GM06990 (cell line): ENCODE data around the gene SFT2D3.

Source experiments
- DNase-seq: peaks from one replicate; pipeline ENCODE4 v3.0.0-alpha.2; 2011; ENCODE audit not compliant: insufficient read length; ENCODE audit errors: extremely low read depth
- H3K27me3 ChIP-seq: replicated peaks from 2 replicates; pipeline ENCODE4 v1.6.0; 2011; ENCODE audit warnings: low read length; ENCODE audit not compliant: control insufficient read depth, insufficient read depth
- H3K36me3 ChIP-seq: 2 replicates; pipeline ENCODE4 v1.5.1; 2011; ENCODE audit warnings: low read length; ENCODE audit not compliant: control insufficient read depth, insufficient read depth
- H3K4me3 ChIP-seq: replicated peaks from 2 replicates; pipeline ENCODE4 v1.5.1; 2011; ENCODE audit warnings: low read depth, mild to moderate bottlenecking, control low read depth, low read length
- CTCF ChIP-seq: IDR thresholded peaks from 2 replicates; pipeline ENCODE4 v1.5.1; 2011; ENCODE audit warnings: low read length, control low read depth, mild to moderate bottlenecking, inconsistent platforms; ENCODE audit not compliant: insufficient read depth, poor library complexity, severe bottlenecking

Gene SFT2D3

GRCh38 chr2:127673291-127674069 is 27.8 kb upstream of the SFT2D3 start:
- TF ChIP-seq CTCF = no peak
- Histone ChIP-seq H3K4me3 (no peak overlapping the region), H3K36me3 (no peaks in the 10 kb centered on the region), H3K27me3 (peaks cover 3% of the 10 kb centered on the region)
- DNase-seq = no peak

DNA sequence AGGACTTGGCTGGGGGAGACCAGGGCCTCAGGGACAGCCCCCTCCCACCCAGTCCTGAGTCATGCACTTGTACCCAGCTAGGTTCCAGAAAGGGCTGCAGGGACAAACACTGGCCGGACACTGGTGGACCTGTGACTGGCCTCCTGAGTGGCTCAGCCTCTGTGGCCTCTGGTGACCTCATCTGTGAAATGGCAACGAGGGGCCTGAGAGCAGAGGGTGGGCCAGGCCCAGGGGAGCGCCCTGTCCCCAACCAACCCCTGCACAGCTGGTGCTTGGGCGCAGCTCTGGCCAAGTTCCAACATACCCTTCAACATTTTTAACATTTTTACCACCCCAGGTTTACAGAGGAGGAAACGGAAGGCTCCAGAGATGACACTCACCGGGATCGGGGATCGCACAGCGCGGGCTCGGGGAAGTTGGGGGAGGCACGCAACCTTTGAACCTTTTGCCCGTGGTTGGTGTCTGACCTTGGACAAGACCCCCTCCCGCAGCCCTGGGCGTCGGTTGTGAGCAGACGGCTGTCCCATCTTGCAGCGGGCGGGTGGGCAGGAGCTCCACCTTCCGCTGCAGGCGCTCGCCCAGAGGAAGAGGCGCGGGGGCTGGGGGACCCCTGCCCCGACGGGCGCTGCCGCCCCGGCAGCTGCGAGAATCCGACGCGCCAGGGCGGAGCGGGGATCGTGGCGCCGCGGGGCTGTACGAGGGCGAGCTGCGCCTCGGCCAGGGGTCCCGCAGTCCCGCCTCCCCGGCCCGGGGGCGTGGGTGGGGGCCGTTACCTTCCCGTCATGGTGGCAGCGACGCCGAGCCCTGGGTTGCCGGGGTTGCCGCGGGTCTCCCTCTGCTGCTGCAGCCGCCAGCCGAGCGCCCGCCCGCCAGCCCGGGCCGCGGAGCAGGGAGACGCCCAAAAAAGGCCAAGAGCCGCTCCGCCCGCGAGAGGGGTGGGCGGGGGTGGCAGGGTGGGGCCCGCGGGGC is 26.8 kb upstream of the SFT2D3 start:
- H3K36me3 ChIP-seq = no peaks in the 10 kb centered on the region
- peaks cover 3% of the 10 kb centered on the region for H3K27me3 ChIP-seq
- no peak for TF ChIP-seq CTCF
- H3K4me3 ChIP-seq = peak overlapping the region; percentile 22
- DNase-seq = no peak

- no peak for DNase-seq
- Histone ChIP-seq H3K4me3 (peak within 1 kb of the TSS; percentile 25), H3K27me3 (peaks cover 3% of the 10 kb centered on the region), H3K36me3 (no peaks in the 10 kb centered on the region)
- no peak for TF ChIP-seq CTCF
These were observed 25.7 kb upstream of the SFT2D3 start, which contains the start of gene LIMS2 for GRCh38 chr2:127675331-127676261. TSS of gene LIMS2 (minus strand) at chr2:127675530. CDS start at chr2:127675024, 506 bp downstream.

- H3K36me3 ChIP-seq = no peaks in the 10 kb centered on the region
- peaks cover 3% of the 10 kb centered on the region for H3K27me3 ChIP-seq
- TF ChIP-seq CTCF = no peak
- DNase-seq = no peak
- no peak overlapping the region for H3K4me3 ChIP-seq
These were observed 24.4 kb upstream of the SFT2D3 start for GRCh38 chr2:127676906-127677305.

GRCh38 chr2:127678531-127678930 is 22.8 kb upstream of the SFT2D3 start:
- no peak for DNase-seq

More at GRCh38 chr2:127678531-127678930, 22.8 kb upstream of the SFT2D3 start:
- no peak for TF ChIP-seq CTCF
- H3K27me3 ChIP-seq = peaks cover 3% of the 10 kb centered on the region
- H3K4me3 ChIP-seq = no peak overlapping the region
- H3K36me3 ChIP-seq = no peaks in the 10 kb centered on the region
